ENCODE data around the gene SUCO. TPM values are rescaled to one million over a fixed set of nuclear protein-coding genes. Genes with fewer than 3 reads are reported as not detected.

The SUCO gene
- total RNA-seq, 1 donor from 2014 or later: 49.8 TPM

DNA sequence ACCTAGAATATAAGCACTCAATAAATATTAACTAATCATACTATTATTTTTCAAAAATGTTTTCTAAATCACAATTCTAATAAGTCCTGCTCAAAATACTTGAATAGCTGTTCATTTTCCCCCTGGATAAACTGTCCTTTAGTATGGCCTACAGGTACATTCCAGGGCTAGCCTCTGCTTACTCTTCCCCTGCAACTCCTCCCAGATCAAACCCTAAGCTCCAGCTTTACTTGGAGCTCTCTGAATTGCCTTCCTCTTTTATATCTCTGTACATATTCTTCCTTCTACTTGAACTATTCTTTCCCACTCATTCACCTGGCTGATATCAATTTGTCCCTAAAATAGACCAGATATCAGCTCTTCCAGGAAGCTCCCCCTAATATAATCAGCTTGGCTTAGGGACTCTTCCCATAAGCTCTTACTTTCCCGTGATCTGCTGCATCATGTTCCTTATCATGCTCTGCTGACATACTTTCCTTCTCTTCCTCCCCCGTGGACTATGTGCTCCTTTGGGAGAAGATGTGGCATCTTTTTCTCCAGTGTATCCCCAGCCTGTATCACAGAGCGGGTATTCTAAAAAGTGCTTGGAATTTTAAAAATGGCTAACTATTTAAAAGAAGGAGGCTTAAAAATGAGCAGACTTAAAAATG, 46.0 kb upstream of the SUCO start:
- H3K4me1 Mint-ChIP-seq: no peaks in the 10 kb centered on the region
- no peaks in the 10 kb centered on the region for H3K36me3 Mint-ChIP-seq (ENCODE audit: low read depth)
- no peak for DNase-seq (ENCODE audit: low read depth, low spot score)
- no peak overlapping the region for H3K27ac Mint-ChIP-seq (ENCODE audit: unreplicated experiment)
- TF ChIP-seq, protein P1, sequence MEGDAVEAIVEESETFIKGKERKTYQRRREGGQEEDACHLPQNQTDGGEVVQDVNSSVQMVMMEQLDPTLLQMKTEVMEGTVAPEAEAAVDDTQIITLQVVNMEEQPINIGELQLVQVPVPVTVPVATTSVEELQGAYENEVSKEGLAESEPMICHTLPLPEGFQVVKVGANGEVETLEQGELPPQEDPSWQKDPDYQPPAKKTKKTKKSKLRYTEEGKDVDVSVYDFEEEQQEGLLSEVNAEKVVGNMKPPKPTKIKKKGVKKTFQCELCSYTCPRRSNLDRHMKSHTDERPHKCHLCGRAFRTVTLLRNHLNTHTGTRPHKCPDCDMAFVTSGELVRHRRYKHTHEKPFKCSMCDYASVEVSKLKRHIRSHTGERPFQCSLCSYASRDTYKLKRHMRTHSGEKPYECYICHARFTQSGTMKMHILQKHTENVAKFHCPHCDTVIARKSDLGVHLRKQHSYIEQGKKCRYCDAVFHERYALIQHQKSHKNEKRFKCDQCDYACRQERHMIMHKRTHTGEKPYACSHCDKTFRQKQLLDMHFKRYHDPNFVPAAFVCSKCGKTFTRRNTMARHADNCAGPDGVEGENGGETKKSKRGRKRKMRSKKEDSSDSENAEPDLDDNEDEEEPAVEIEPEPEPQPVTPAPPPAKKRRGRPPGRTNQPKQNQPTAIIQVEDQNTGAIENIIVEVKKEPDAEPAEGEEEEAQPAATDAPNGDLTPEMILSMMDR (conservative IDR thresholded peaks at IDR 0.05): no peak
- H3K9me3 Mint-ChIP-seq: no peaks in the 10 kb centered on the region
- no peak overlapping the region for H3K4me3 Mint-ChIP-seq
- H3K27me3 Mint-ChIP-seq (ENCODE audit: low read depth): peaks cover 9% of the 10 kb centered on the region

DNA sequence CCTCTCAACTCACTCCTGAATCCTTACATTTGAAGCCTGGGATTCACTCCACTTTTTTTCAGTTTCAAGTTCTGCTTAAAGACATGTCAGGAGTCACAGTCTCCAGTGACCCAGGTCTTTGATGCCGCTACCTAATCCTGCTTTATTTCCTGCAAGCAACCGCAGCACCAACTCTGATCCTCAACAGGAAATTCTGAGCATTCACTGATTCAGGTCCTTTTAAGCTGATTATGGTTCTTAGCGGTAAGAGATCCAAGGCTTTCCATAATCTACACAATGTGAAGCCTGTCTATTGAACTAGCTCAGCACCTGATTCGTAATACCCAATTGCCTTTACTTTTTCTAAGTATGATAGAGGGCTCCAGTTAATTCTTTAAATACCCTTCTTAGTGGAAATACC, 45.4 kb upstream of the SUCO start:
- no peaks in the 10 kb centered on the region for H3K9me3 Mint-ChIP-seq
- H3K4me3 Mint-ChIP-seq: no peak overlapping the region
- H3K36me3 Mint-ChIP-seq (ENCODE audit: low read depth): no peaks in the 10 kb centered on the region
- peaks cover 7% of the 10 kb centered on the region for H3K27me3 Mint-ChIP-seq (ENCODE audit: low read depth)
- no peak overlapping the region for H3K27ac Mint-ChIP-seq (ENCODE audit: unreplicated experiment)
- no peaks in the 10 kb centered on the region for H3K4me1 Mint-ChIP-seq
- TF ChIP-seq, protein P1 (conservative IDR thresholded peaks at IDR 0.05): no peak
- DNase-seq (ENCODE audit: low read depth, low spot score): no peak

DNA sequence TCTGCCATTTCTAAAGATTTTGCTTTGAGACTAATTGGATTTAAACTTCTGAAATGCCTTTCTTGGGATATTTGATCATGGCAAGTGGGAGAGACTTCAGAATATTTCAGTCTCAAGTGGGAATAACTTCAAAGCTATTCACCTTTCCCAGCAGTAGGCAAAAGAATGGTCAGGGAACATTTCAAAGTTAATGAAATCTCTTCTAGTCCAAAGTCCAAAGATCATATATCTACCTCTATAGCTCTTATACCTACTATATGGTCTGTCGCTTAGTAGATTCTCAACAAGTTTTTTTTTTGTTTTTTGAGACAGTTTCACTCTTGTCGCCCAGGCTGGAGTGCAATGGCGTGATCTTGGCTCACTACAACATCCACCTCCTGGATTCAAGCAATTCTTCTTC, 44.6 kb upstream of the SUCO start:
- no peak for DNase-seq (ENCODE audit: low read depth, low spot score)
- H3K27ac Mint-ChIP-seq (ENCODE audit: unreplicated experiment): no peak overlapping the region
- no peaks in the 10 kb centered on the region for H3K4me1 Mint-ChIP-seq
- TF ChIP-seq, protein P1 (conservative IDR thresholded peaks at IDR 0.05): no peak
- H3K36me3 Mint-ChIP-seq (ENCODE audit: low read depth): no peaks in the 10 kb centered on the region
- peaks cover 7% of the 10 kb centered on the region for H3K27me3 Mint-ChIP-seq (ENCODE audit: low read depth)
- no peak overlapping the region for H3K4me3 Mint-ChIP-seq
- H3K9me3 Mint-ChIP-seq: no peaks in the 10 kb centered on the region

DNA sequence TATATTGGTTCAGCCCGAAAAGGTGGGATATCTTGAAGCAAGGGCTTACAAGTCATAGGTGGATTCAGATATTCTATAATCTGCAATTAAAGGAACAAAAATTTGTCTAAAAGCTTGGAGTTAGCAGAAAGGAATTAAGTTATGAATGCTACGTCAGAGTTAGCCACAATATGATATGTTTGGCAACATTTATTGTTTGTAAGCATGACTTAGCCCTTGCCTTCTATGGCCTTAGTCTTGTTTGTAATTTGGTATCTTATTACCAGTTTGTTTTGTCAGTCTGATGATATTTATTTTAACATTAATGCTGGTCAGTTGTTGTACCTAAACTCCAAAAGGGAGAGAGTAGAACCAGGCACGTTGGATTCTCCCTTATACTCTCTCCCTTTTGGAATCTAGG, 43.1 kb upstream of the SUCO start:
- H3K27me3 Mint-ChIP-seq (ENCODE audit: low read depth): peaks cover 4% of the 10 kb centered on the region
- TF ChIP-seq, protein P1 (conservative IDR thresholded peaks at IDR 0.05): no peak
- H3K36me3 Mint-ChIP-seq (ENCODE audit: low read depth): no peaks in the 10 kb centered on the region
- no peaks in the 10 kb centered on the region for H3K4me1 Mint-ChIP-seq
- DNase-seq (ENCODE audit: low read depth, low spot score): no peak
- H3K27ac Mint-ChIP-seq (ENCODE audit: unreplicated experiment): no peak overlapping the region
- H3K9me3 Mint-ChIP-seq: no peaks in the 10 kb centered on the region
- no peak overlapping the region for H3K4me3 Mint-ChIP-seq

DNA sequence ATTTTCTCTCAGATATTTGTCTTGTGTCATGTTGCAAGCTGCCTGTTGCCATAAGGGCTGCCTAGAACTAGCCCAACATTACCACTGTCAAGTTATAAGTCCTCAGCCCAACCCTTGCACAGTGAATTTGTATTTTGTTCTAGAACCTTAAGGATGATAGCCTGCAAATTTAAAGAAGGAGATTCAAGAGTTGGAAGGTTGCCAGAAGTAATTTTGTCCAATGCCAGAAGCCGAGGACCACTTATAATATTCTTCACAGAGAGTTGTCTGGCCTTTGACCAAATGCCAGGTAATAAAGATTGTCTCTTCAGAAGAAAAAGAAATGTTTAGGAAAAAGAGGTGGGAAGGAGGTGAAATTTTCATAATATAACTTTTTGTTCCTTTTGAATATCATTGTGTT, 40.5 kb upstream of the SUCO start:
- TF ChIP-seq, protein P1 (conservative IDR thresholded peaks at IDR 0.05): no peak
- no peak overlapping the region for H3K27ac Mint-ChIP-seq (ENCODE audit: unreplicated experiment)
- no peak overlapping the region for H3K4me3 Mint-ChIP-seq
- H3K4me1 Mint-ChIP-seq: peaks cover 12% of the 10 kb centered on the region
- no peaks in the 10 kb centered on the region for H3K9me3 Mint-ChIP-seq
- no peak for DNase-seq (ENCODE audit: low read depth, low spot score)
- no peaks in the 10 kb centered on the region for H3K27me3 Mint-ChIP-seq (ENCODE audit: low read depth)
- no peaks in the 10 kb centered on the region for H3K36me3 Mint-ChIP-seq (ENCODE audit: low read depth)

Measured in neural crest cell (in vitro differentiated cells).